IMR-90 (cell line): ENCODE measurements around the gene FBXW4. TPM values are rescaled to one million over a fixed set of nuclear protein-coding genes. Genes with fewer than 3 reads are reported as not detected.
"Not testable (repeated sequence)": the region's sequence is repeated elsewhere in the genome, so short reads cannot be mapped to it uniquely, and the experiment has no call there.

ENCODE experiments used
- ATAC-seq: fragments of 200-7000 bp; cut with Tn5 transposase; 2 replicates; pipeline ENCODE4 v1.9.1; 2020; ENCODE audit warnings: low read depth, mild to moderate bottlenecking, moderate library complexity
- BruUV-seq: library from RNA; stranded (reverse); fragments of 400-500 nt; replicated peaks from 2 replicates; lab custom pipeline; 2021; lab: Mats Ljungman, UMichigan
- CTCF ChIA-PET: fragments of 300-600 bp; formaldehyde crosslinking; extraction: SDS; loops from one replicate; lab custom pipeline; 2021; ENCODE audit warnings: antibody characterized with exemption; lab: Yijun Ruan, JAX
- POLR2A ChIA-PET: fragments of 300-600 bp; sonication (Branson Sonifier 250); formaldehyde crosslinking; loops from one replicate; lab custom pipeline; 2022; ENCODE audit warnings: antibody characterized with exemption; ENCODE audit not compliant: unreplicated experiment; lab: Charles Lee
- DNase-seq: peaks from one replicate; pipeline ENCODE4 v3.0.0; 2013
- H2AFZ ChIP-seq: replicated peaks from 2 replicates; pipeline ENCODE3; 2013; ENCODE audit warnings: low read length, mild to moderate bottlenecking; ENCODE audit not compliant: poor library complexity
- H2AK5ac ChIP-seq: 2 replicates; pipeline ENCODE4 v1.6.1; 2013; ENCODE audit warnings: low read depth, low read length, inconsistent platforms
- H2AK9ac ChIP-seq: replicated peaks from 2 replicates; pipeline ENCODE3; 2013; ENCODE audit warnings: mild to moderate bottlenecking, low read depth, low read length, moderate library complexity; ENCODE audit not compliant: poor library complexity
- H2BK120ac ChIP-seq: 2 replicates; pipeline ENCODE4 v1.6.1; 2013; ENCODE audit warnings: low read depth, low read length, inconsistent platforms
- H2BK15ac ChIP-seq: 3 replicates; pipeline ENCODE4 v1.6.1; 2013; ENCODE audit warnings: low read depth, low read length, inconsistent platforms
- H2BK20ac ChIP-seq: 2 replicates; pipeline ENCODE4 v1.6.1; 2013; ENCODE audit warnings: low read depth, mild to moderate bottlenecking, inconsistent platforms, low read length, moderate library complexity
- H2BK5ac ChIP-seq: 2 replicates; pipeline ENCODE4 v1.6.1; 2013; ENCODE audit warnings: mild to moderate bottlenecking, low read depth, low read length, inconsistent platforms; ENCODE audit not compliant: poor library complexity, severe bottlenecking
- H3K14ac ChIP-seq: replicated peaks from 2 replicates; pipeline ENCODE4 v1.6.1; 2013; ENCODE audit warnings: low read depth, low read length, inconsistent platforms
- H3K18ac ChIP-seq: 2 replicates; pipeline ENCODE4 v1.6.1; 2013; ENCODE audit warnings: low read depth, low read length, control low read depth
- H3K23ac ChIP-seq: 2 replicates; pipeline ENCODE4 v1.6.1; 2013; ENCODE audit warnings: low read depth, low read length, inconsistent platforms
- H3K27ac ChIP-seq: 2 replicates; pipeline ENCODE4 v1.5.1; 2013; ENCODE audit warnings: mild to moderate bottlenecking, control low read depth, low read length; ENCODE audit not compliant: insufficient read depth
- H3K27me3 ChIP-seq: 2 replicates; pipeline ENCODE4 v1.6.1; 2013; ENCODE audit warnings: low read length; ENCODE audit not compliant: control insufficient read depth, insufficient read depth
- H3K36me3 ChIP-seq: 2 replicates; pipeline ENCODE4 v1.6.1; 2013; ENCODE audit warnings: low read length, mixed read lengths; ENCODE audit not compliant: control insufficient read depth, insufficient read depth
- H3K4ac ChIP-seq: 2 replicates; pipeline ENCODE4 v1.6.1; 2013; ENCODE audit warnings: low read depth, low read length, inconsistent platforms
- H3K4me1 ChIP-seq: 2 replicates; pipeline ENCODE4 v1.6.1; 2013; ENCODE audit warnings: low read length, mixed read lengths; ENCODE audit not compliant: control insufficient read depth, insufficient read depth
- H3K4me2 ChIP-seq: 2 replicates; pipeline ENCODE4 v1.6.1; 2013; ENCODE audit warnings: low read depth, mild to moderate bottlenecking, control low read depth, low read length, moderate library complexity
- H3K4me3 ChIP-seq: 2 replicates; pipeline ENCODE4 v1.5.1; 2013; ENCODE audit warnings: low read depth, mild to moderate bottlenecking, control low read depth, low read length, moderate library complexity; ENCODE audit not compliant: insufficient read depth
- H3K56ac ChIP-seq: 2 replicates; pipeline ENCODE4 v1.6.1; 2013; ENCODE audit warnings: low read length, inconsistent platforms; ENCODE audit not compliant: insufficient read depth; ENCODE audit errors: extremely low read depth
- H3K79me1 ChIP-seq, 2 experiments: 2 replicates each; pipeline ENCODE4 v1.6.1; 2013; ENCODE audit warnings: low read length in 2 of 2, inconsistent platforms in 1 of 2, low read depth in 1 of 2
- H3K9ac ChIP-seq: 2 replicates; pipeline ENCODE4 v1.6.1; 2013; ENCODE audit warnings: low read depth, low read length, control low read depth
- H3K9me1 ChIP-seq: 2 replicates; pipeline ENCODE4 v1.6.1; 2013; ENCODE audit warnings: low read length, inconsistent platforms; ENCODE audit not compliant: insufficient read depth
- H3K9me3 ChIP-seq: 2 replicates; pipeline ENCODE4 v1.6.1; 2013; ENCODE audit warnings: low read length; ENCODE audit not compliant: control insufficient read depth, insufficient read depth
- H4K20me1 ChIP-seq: 2 replicates; pipeline ENCODE4 v1.6.1; 2013; ENCODE audit warnings: low read length, inconsistent platforms; ENCODE audit not compliant: insufficient read depth
- H4K5ac ChIP-seq: 2 replicates; pipeline ENCODE4 v1.6.1; 2013; ENCODE audit warnings: mild to moderate bottlenecking, low read depth, low read length, control low read depth
- H4K8ac ChIP-seq, 2 experiments: 2 replicates each; pipeline ENCODE4 v1.6.1; 2013; ENCODE audit warnings: low read depth in 2 of 2, low read length in 2 of 2, control low read depth in 1 of 2, inconsistent platforms in 1 of 2
- H4K91ac ChIP-seq: 2 replicates; pipeline ENCODE4 v1.6.1; 2013; ENCODE audit warnings: low read depth, low read length, inconsistent platforms; ENCODE audit not compliant: insufficient read depth
- MAFK ChIP-seq: IDR thresholded peaks from 2 replicates; pipeline ENCODE4 v1.6.1; 2012; ENCODE audit warnings: low read depth, low read length, improper control_type of control experiment
- MXI1 ChIP-seq: IDR thresholded peaks from 2 replicates; pipeline ENCODE4 v1.6.1; 2012; ENCODE audit warnings: low read depth, mild to moderate bottlenecking, low read length, moderate library complexity, borderline replicate concordance
- RCOR1 ChIP-seq: IDR thresholded peaks from 2 replicates; pipeline ENCODE4 v1.6.1; 2012; ENCODE audit warnings: mild to moderate bottlenecking, low read length, improper control_type of control experiment; ENCODE audit not compliant: insufficient replicate concordance
- RFX5 ChIP-seq: IDR thresholded peaks from 2 replicates; pipeline ENCODE4 v1.8.0; 2012; ENCODE audit warnings: low read depth, mild to moderate bottlenecking, low read length, moderate library complexity
- USF2 ChIP-seq: fragments of 150-350 bp; IDR thresholded peaks from 2 replicates; pipeline ENCODE4 v1.6.1; 2017; ENCODE audit warnings: mild to moderate bottlenecking, antibody characterized with exemption, low read length, low read depth
- WGBS, 2 experiments: methylation state at CpG; one replicate each; pipeline versions ENCODE4 v1.1.5 to v1.1.7; 2013; ENCODE audit warnings: missing lambda C conversion rate in 2 of 2; ENCODE audit not compliant: insufficient read length in 1 of 2; ENCODE audit errors: extremely low coverage in 2 of 2; 5-methylcytosine and 5-hydroxymethylcytosine counted together
- dilution Hi-C: fragments of 300-500 bp; cut with HindIII; formaldehyde crosslinking; loops from one replicate; pipeline ENCODE4 v1.14.3; 2018; ENCODE audit warnings: low sequenced_read_pairs; ENCODE audit not compliant: unreplicated experiment
- in situ Hi-C: fragments of 300-500 bp; cut with MboI; formaldehyde crosslinking; loops from 3 replicates; pipeline ENCODE4 v1.14.3; 2019; ENCODE audit warnings: low sequenced_read_pairs, inconsistent platforms, mixed read lengths
- intact Hi-C: fragments of 100-400 bp; cut with micrococcal nuclease; formaldehyde crosslinking; loops from 2 replicates; pipeline ENCODE4 v1.10.0; 2022
- polyA plus RNA-seq, 3 experiments: library from polyadenylated mRNA; depleted of rRNA; stranded (reverse); fragments of >200 nt; gene quantifications; 2 replicates each; pipeline ENCODE4 v1.2.3, GENCODE V29; 2012; ENCODE audit warnings: low replicate concordance in 1 of 3
- total RNA-seq: library from RNA; depleted of rRNA; stranded (reverse); fragments of >200 nt; gene quantifications from 2 replicates; pipeline ENCODE4 v1.2.3, GENCODE V29; 2012

Gene FBXW4
- total and polyA plus RNA-seq, 2 of the 4 experiments (the other 2 are of a cell fraction), result 19.3 to 26.7 TPM

GRCh38 chr10:101639141-101639900 is 55.6 kb downstream of the FBXW4 start:
- Histone ChIP-seq H2BK5ac (no peak overlapping the region), H3K4me3 (no peak overlapping the region), H3K9me3 (no peaks in the 10 kb centered on the region), H3K18ac (no peak overlapping the region), H3K4me2 (no peak overlapping the region), H4K91ac (no peak overlapping the region), H2BK120ac (no peak overlapping the region), H4K20me1 (no peaks in the 10 kb centered on the region), H3K36me3 (peaks cover 4% of the 10 kb centered on the region; the same call in 1 of the 2 replicates), H3K27me3 (no peaks in the 10 kb centered on the region), H3K79me1 (no peaks in the 10 kb centered on the region), H2AFZ (no peak overlapping the region), H2BK20ac (no peak overlapping the region), H3K23ac (no peak overlapping the region), H4K5ac (no peak overlapping the region), H2BK15ac (no peak overlapping the region), H3K56ac (no peak overlapping the region), H3K4me1 (no peaks in the 10 kb centered on the region), H2AK5ac (no peak overlapping the region), H3K14ac (no peak overlapping the region), H3K9me1 (0 out of 2 replicates have a peak, but pooled peaks cover 6% of the 10 kb centered on the region), H4K8ac (no peak overlapping the region), H2AK9ac (no peak overlapping the region), H3K27ac (no peak overlapping the region), H3K9ac (no peak overlapping the region), H3K4ac (no peak overlapping the region)
- no peak for DNase-seq
- ChIA-PET POLR2A (no interaction called here), CTCF (no interaction called here)
- in situ Hi-C loops (no loop called here), dilution Hi-C loops (no loop called here), intact Hi-C loops (no loop called here)
- TF ChIP-seq USF2 (no peak), RCOR1 (no peak), MXI1 (no peak), RFX5 (no peak), MAFK (peak; percentile 49)
- no TSS peak for BruUV-seq
- ATAC-seq, result no peak
- no CpG with 5 or more reads among the region's 2 CpGs for WGBS, 2 experiments

DNA sequence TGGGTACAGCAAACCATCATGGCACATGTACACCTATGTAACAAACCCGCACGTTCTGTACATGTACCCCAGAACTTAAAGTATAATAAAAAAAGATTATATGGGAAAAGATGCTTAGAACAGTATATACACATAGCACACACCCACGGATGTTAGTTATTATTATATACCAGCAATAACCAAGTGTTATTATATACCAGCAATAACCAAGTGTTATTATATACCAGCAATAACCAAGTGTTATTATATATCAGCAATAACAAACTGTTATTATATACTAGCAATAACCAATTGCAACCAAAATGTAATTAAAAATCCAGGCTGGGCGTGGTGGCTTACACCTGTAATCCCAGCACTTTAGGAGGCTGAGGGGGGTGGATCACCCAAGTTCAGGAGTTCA is 61.5 kb downstream of the FBXW4 start:
- H4K20me1 ChIP-seq, dilution Hi-C loops, H3K36me3 ChIP-seq, H4K91ac ChIP-seq, H3K9me1 ChIP-seq, H3K9me3 ChIP-seq, in situ Hi-C loops, CTCF ChIA-PET, H2BK5ac ChIP-seq, H3K9ac ChIP-seq, BruUV-seq, intact Hi-C loops, POLR2A ChIA-PET, H2BK15ac ChIP-seq, DNase-seq, H2AFZ ChIP-seq, H3K4ac ChIP-seq, H3K4me1 ChIP-seq, ATAC-seq, H3K56ac ChIP-seq, H2AK5ac ChIP-seq, H4K8ac ChIP-seq, H3K4me2 ChIP-seq, H3K27me3 ChIP-seq, H2AK9ac ChIP-seq, H4K5ac ChIP-seq, H2BK20ac ChIP-seq, H3K27ac ChIP-seq, H3K4me3 ChIP-seq, H3K18ac ChIP-seq, H2BK120ac ChIP-seq, H3K79me1 ChIP-seq, H3K14ac ChIP-seq, H3K23ac ChIP-seq: not testable (repeated sequence)
- WGBS, 2 experiments, result no CpG with 5 or more reads among the region's 4 CpGs
